Liver (tissue), 9 donors: ENCODE results near the gene CAMK1G. TPM values are rescaled to one million over a fixed set of nuclear protein-coding genes. Genes with fewer than 3 reads are reported as not detected.

Experiments
- DNase-seq: peaks from one replicate; pipeline ENCODE4 v3.0.0-alpha.2; 2017; ENCODE audit warnings: low spot score
- H3K27ac ChIP-seq, 2 donors: one replicate each; pipeline ENCODE4 v1.7.0; 2013; ENCODE audit warnings: inconsistent platforms in 2 of 2, low read length in 2 of 2, control low read depth in 1 of 2, low read depth in 1 of 2, mild to moderate bottlenecking in 1 of 2
- H3K27me3 ChIP-seq, 4 donors: one replicate each; pipeline versions ENCODE4 v1.6.1 to v1.7.0; 2013; ENCODE audit warnings: low read length in 3 of 4, inconsistent platforms in 1 of 4, mild to moderate bottlenecking in 1 of 4, moderate library complexity in 1 of 4; ENCODE audit not compliant: control insufficient read depth in 4 of 4, insufficient read depth in 4 of 4
- H3K36me3 ChIP-seq, 4 donors: one replicate each; pipeline versions ENCODE4 v1.6.1 to v1.7.0; 2013; ENCODE audit warnings: low read length in 3 of 4, mild to moderate bottlenecking in 3 of 4, low read depth in 1 of 4, moderate library complexity in 1 of 4; ENCODE audit not compliant: control insufficient read depth in 4 of 4, insufficient read depth in 3 of 4
- H3K4me1 ChIP-seq, 4 donors: one replicate each; pipeline versions ENCODE4 v1.6.1 to v1.7.0; 2013; ENCODE audit warnings: low read length in 3 of 4, mild to moderate bottlenecking in 3 of 4, moderate library complexity in 1 of 4; ENCODE audit not compliant: control insufficient read depth in 4 of 4, insufficient read depth in 4 of 4
- H3K4me3 ChIP-seq, 3 donors: one replicate each; pipeline versions ENCODE4 v1.6.1 to v1.7.0; 2013; ENCODE audit warnings: low read length in 3 of 3, control low read depth in 1 of 3, low read depth in 1 of 3, mild to moderate bottlenecking in 1 of 3
- H3K9ac ChIP-seq, 2 donors: one replicate each; pipeline ENCODE4 v1.7.0; 2013; ENCODE audit warnings: low read length in 2 of 2, mild to moderate bottlenecking in 2 of 2, moderate library complexity in 2 of 2, control low read depth in 1 of 2, low read depth in 1 of 2
- H3K9me3 ChIP-seq, 4 donors: one replicate each; pipeline versions ENCODE4 v1.6.1 to v1.7.0; 2013; ENCODE audit warnings: low read length in 3 of 4; ENCODE audit not compliant: control insufficient read depth in 4 of 4
- ATF3 ChIP-seq: IDR thresholded peaks from 2 replicates; pipeline ENCODE4 v1.6.1; 2016; ENCODE audit warnings: antibody characterized with exemption
- CTCF ChIP-seq: fragments of 150-350 bp; IDR thresholded peaks from 2 replicates; pipeline ENCODE4 v1.5.1; 2017; ENCODE audit warnings: improper control_type of control experiment, low read depth, low read length; ENCODE audit not compliant: missing input control
- FOXA1 ChIP-seq: IDR thresholded peaks from 2 replicates; pipeline ENCODE4 v1.6.1; 2016; ENCODE audit warnings: antibody characterized with exemption
- HNF4A ChIP-seq, 2 donors: conservative IDR thresholded peaks; 2 replicates each; pipeline ENCODE4 v1.6.1; 2016; ENCODE audit warnings: antibody characterized with exemption in 2 of 2, mild to moderate bottlenecking in 2 of 2
- HNF4G ChIP-seq: IDR thresholded peaks from 2 replicates; pipeline ENCODE4 v1.6.1; 2016; ENCODE audit warnings: antibody characterized with exemption
- MAX ChIP-seq: IDR thresholded peaks from 2 replicates; pipeline ENCODE4 v1.6.1; 2016; ENCODE audit warnings: antibody characterized with exemption
- RAD21 ChIP-seq, 2 donors: IDR thresholded peaks; 2 replicates each; pipeline ENCODE4 v1.6.1; 2016; ENCODE audit warnings: antibody characterized with exemption in 2 of 2, mild to moderate bottlenecking in 2 of 2
- REST ChIP-seq: IDR thresholded peaks from 2 replicates; pipeline ENCODE4 v1.6.1; 2016; ENCODE audit warnings: antibody characterized with exemption, mild to moderate bottlenecking
- RXRA ChIP-seq, 2 donors: IDR thresholded peaks; 2 replicates each; pipeline ENCODE4 v1.6.1; 2017 to 2018; ENCODE audit warnings: antibody characterized with exemption in 2 of 2, mild to moderate bottlenecking in 1 of 2
- SP1 ChIP-seq: IDR thresholded peaks from 2 replicates; pipeline ENCODE4 v1.6.1; 2018; ENCODE audit warnings: antibody characterized with exemption, mild to moderate bottlenecking
- TAF1 ChIP-seq: conservative IDR thresholded peaks from 2 replicates; pipeline ENCODE4 v1.6.1; 2016; ENCODE audit warnings: antibody characterized with exemption, mild to moderate bottlenecking
- YY1 ChIP-seq: IDR thresholded peaks from 2 replicates; pipeline ENCODE4 v1.6.1; 2016; ENCODE audit warnings: antibody characterized with exemption, mild to moderate bottlenecking
- WGBS: extraction: QIAGEN DNeasy Blood & Tissue Kit; methylation state at CpG from one replicate; pipeline ENCODE4 v1.1.7; 2013; 5-methylcytosine and 5-hydroxymethylcytosine counted together
- polyA plus RNA-seq, 2 donors: library from polyadenylated mRNA; stranded (reverse) in 1 of 2; unstranded in 1 of 2; fragments of 200-250 nt in 1 of 2; fragments of >200 nt in 1 of 2; fragmentation: Nextera tagmentation in 1 of 2; extraction: Ambion mirVana in 1 of 2; gene quantifications; one replicate each; pipeline versions ENCODE4 v1.2.1 to v1.2.3, GENCODE V29; 2013 to 2015
- total RNA-seq, 2 donors: library from RNA; depleted of rRNA; stranded (reverse); fragments of >200 nt; gene quantifications; one replicate each; pipeline ENCODE4 v1.2.3, GENCODE V29; 2014
- donor health status: healthy.
- donor health status: healthy.
- donor health status: healthy.
- donor health status: healthy.
- donor health status: healthy.

The CAMK1G gene
- total and polyA plus RNA-seq, 4 donors = 0.03 to 0.25 (median 0.14) TPM; not detected in 1

- TF ChIP-seq SP1 (no peak), HNF4A (conservative IDR thresholded peaks at IDR 0.05) (peak in 1 of 2 donors; percentile 26), REST (peak; percentile 73)
- no peak for DNase-seq
Measured at GRCh38 chr1:209609791-209610630, 26.5 kb downstream of the CAMK1G start.

GRCh38 chr1:209610631-209610905 lies 27.1 kb downstream of the CAMK1G start:
- DNase-seq = no peak
- H3K27ac ChIP-seq = no peak overlapping the region
- peaks cover 0 to 6% (median 0%) of the 10 kb centered on the region in 4 donors for H3K4me1 ChIP-seq
- no peak for TF ChIP-seq YY1
- no peak for TF ChIP-seq RXRA (IDR thresholded peaks at IDR 0.05)
- no peak for TF ChIP-seq ATF3
- TF ChIP-seq HNF4A (conservative IDR thresholded peaks at IDR 0.05) = no peak
- no peak for TF ChIP-seq HNF4G
- TF ChIP-seq CTCF = no peak
- TF ChIP-seq FOXA1 = no peak
- no peak for TF ChIP-seq RAD21 (IDR thresholded peaks at IDR 0.05)
- no peak for TF ChIP-seq MAX
- TF ChIP-seq REST = no peak
- no peak for TF ChIP-seq TAF1
- H3K27me3 ChIP-seq = peaks cover 0 to 3% (median 0%) of the 10 kb centered on the region in 4 donors
- no peak overlapping the region for H3K9ac ChIP-seq
- peaks cover 0 to 3% (median 0%) of the 10 kb centered on the region in 4 donors for H3K36me3 ChIP-seq
- 91% methylated on average over 3 of the region's 3 CpGs for WGBS
- no peak overlapping the region for H3K4me3 ChIP-seq
- no peaks in the 10 kb centered on the region for H3K9me3 ChIP-seq

More at GRCh38 chr1:209609791-209610630, 26.5 kb downstream of the CAMK1G start:
- H3K27me3 ChIP-seq = peaks cover 0 to 3% (median 0%) of the 10 kb centered on the region in 4 donors
- no peaks in the 10 kb centered on the region for H3K36me3 ChIP-seq
- H3K4me3 ChIP-seq = no peak overlapping the region
- H3K9me3 ChIP-seq = no peaks in the 10 kb centered on the region
- no peak overlapping the region for H3K27ac ChIP-seq
- 72% methylated on average over 8 of the region's 8 CpGs for WGBS
- H3K4me1 ChIP-seq = peaks cover 0 to 6% (median 0%) of the 10 kb centered on the region in 4 donors
- no peak overlapping the region for H3K9ac ChIP-seq
